Astrocyte (in vitro differentiated cells and primary cell): ENCODE results near the gene C3orf33.

ENCODE experiments used
- EZH2 ChIP-seq: IDR thresholded peaks from 2 replicates; pipeline ENCODE4 v1.6.1; 2012; ENCODE audit warnings: mild to moderate bottlenecking, low read length, inconsistent platforms; ENCODE audit not compliant: insufficient read depth
- TF ChIP-seq, protein P1 (sequence below): IDR thresholded peaks from 2 replicates; pipeline ENCODE4 v1.5.1; 2011; ENCODE audit warnings: low read depth, mild to moderate bottlenecking, inconsistent platforms, low read length, moderate library complexity; ENCODE audit not compliant: insufficient read depth

DNA sequence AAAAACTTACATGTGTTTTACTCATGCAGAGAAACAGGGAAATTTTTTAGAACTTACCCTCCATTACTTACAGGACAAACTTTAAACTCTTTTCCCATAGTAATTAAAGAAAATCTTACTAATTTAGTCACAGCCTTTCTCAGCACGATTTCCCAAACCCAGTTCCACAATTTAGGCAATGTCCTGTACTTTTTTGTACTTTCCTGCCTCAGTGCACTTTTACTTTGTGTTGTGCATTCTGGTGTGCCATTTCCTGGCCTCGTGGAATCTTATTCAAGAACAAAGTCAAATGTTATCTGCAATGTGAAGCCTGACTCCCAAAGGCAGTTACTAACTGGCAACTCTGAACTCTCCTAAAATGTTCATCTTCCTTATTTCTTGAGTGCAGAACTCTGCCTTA lies 46.3 kb upstream of the C3orf33 start:
- TF ChIP-seq EZH2 = no peak
- TF ChIP-seq, protein P1, sequence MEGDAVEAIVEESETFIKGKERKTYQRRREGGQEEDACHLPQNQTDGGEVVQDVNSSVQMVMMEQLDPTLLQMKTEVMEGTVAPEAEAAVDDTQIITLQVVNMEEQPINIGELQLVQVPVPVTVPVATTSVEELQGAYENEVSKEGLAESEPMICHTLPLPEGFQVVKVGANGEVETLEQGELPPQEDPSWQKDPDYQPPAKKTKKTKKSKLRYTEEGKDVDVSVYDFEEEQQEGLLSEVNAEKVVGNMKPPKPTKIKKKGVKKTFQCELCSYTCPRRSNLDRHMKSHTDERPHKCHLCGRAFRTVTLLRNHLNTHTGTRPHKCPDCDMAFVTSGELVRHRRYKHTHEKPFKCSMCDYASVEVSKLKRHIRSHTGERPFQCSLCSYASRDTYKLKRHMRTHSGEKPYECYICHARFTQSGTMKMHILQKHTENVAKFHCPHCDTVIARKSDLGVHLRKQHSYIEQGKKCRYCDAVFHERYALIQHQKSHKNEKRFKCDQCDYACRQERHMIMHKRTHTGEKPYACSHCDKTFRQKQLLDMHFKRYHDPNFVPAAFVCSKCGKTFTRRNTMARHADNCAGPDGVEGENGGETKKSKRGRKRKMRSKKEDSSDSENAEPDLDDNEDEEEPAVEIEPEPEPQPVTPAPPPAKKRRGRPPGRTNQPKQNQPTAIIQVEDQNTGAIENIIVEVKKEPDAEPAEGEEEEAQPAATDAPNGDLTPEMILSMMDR = no peak
